HL-60/S4 treated with retinoic acid at 250 ng/mL for 4 days and 3 days (cell line): ENCODE data around the gene ZNF791.
"Not testable (repeated sequence)": the region's sequence is repeated elsewhere in the genome, so short reads cannot be mapped to it uniquely, and the experiment has no call there.

Experiments used
- in situ Hi-C: fragments of 300-500 bp; cut with MboI; formaldehyde crosslinking; loops from 2 replicates; pipeline ENCODE4 v1.7.0; 2022; ENCODE audit warnings: low sequenced_read_pairs

The ZNF791 gene

GRCh38 chr19:12665281-12665573 is 54.5 kb downstream of the ZNF791 start:
- in situ Hi-C loops: loop anchor here (25.0 kb wide), 1 partner anchor 103 kb away; the partner anchor contains the start of gene ZNF564

GRCh38 chr19:12665671-12666264 is 55.0 kb downstream of the ZNF791 start:
- in situ Hi-C loops: loop anchor here (25.0 kb wide), 1 partner anchor 103 kb away; the partner anchor contains the start of gene ZNF564

- in situ Hi-C loops: loop anchor here (25.0 kb wide), 1 partner anchor 104 kb away; the partner anchor contains the start of gene ZNF564
Measured at GRCh38 chr19:12666265-12667048, 55.7 kb downstream of the ZNF791 start, which contains the start of the genes MAN2B1 and WDR83. Gene MAN2B1 (minus strand): TSS chr19:12666742. CDS start chr19:12666701, 41 bp downstream. Gene WDR83 (plus strand): TSS chr19:12666807. CDS start chr19:12669791, 2,984 bp downstream.

GRCh38 chr19:12667731-12668302 is 57.1 kb downstream of the ZNF791 start:
- in situ Hi-C loops: loop anchor here (25.0 kb wide), 1 partner anchor 106 kb away; the partner anchor contains the start of gene ZNF564

- in situ Hi-C loops: loop anchor here (25.0 kb wide), 1 partner anchor 106 kb away; the partner anchor contains the start of gene ZNF564
Measured at GRCh38 chr19:12668346-12668745, 57.6 kb downstream of the ZNF791 start.

- in situ Hi-C loops: loop anchor here (25.0 kb wide), 1 partner anchor 107 kb away; the partner anchor contains the start of gene ZNF564
Measured at GRCh38 chr19:12668932-12669269, 58.2 kb downstream of the ZNF791 start.

- in situ Hi-C loops: loop anchor here (25.0 kb wide), 1 partner anchor 107 kb away; the partner anchor contains the start of gene ZNF564
Measured at GRCh38 chr19:12669270-12670158, 58.8 kb downstream of the ZNF791 start.

DNA sequence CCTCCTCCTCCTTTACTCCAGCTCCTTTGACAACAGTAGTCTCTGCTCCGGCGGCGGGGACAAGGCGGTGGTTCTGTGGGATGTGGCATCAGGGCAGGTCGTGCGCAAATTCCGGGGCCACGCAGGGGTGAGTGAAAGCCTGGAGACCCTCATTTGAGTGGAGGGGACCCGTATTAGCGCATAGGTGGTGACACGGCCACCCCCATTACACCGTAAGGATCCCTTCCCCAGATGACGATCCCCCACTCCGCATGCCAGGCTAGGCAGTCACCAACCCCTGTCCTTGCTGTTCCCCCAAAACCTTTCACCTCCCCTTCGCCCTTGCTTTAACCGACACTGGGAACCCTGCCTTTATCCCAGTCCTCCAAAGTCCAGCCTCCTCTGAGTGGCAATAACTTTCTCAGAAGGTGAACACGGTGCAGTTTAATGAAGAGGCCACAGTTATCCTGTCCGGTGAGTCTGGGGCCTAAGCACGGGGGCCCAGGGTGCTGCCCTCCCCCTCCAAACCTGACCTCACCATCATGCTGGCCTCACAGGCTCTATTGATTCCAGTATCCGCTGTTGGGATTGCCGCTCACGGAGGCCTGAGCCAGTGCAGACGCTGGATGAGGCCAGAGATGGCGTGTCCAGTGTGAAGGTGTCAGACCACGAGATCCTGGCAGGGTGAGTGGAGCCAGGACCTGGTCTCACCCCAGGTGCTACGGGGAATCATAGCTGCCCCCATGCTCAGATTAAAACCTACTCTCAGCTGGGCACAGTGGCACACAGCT is 59.6 kb downstream of the ZNF791 start:
- in situ Hi-C loops: loop anchor here (25.0 kb wide), 1 partner anchor 108 kb away; the partner anchor contains the start of gene ZNF564

DNA sequence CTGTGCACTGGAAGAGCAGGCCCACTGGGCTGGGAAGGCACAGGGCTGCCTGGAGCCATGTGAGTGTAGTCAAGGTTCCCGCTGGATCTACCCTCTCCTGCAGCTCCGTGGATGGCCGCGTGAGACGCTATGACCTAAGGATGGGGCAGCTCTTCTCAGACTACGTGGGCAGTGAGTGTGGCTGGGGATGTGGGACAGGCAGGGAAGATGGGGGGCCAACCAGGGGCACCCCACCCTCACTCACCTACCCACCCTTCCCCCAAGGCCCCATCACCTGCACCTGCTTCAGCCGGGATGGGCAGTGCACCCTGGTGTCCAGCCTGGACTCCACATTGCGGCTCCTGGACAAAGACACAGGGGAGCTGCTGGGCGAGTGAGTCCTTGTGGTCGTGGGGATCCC is 62.0 kb downstream of the ZNF791 start:
- in situ Hi-C loops: loop anchor here (25.0 kb wide), 1 partner anchor 110 kb away; the partner anchor contains the start of gene ZNF564

- in situ Hi-C loops: no loop called here
Measured at GRCh38 chr19:12675399-12675798, 64.7 kb downstream of the ZNF791 start.

DNA sequence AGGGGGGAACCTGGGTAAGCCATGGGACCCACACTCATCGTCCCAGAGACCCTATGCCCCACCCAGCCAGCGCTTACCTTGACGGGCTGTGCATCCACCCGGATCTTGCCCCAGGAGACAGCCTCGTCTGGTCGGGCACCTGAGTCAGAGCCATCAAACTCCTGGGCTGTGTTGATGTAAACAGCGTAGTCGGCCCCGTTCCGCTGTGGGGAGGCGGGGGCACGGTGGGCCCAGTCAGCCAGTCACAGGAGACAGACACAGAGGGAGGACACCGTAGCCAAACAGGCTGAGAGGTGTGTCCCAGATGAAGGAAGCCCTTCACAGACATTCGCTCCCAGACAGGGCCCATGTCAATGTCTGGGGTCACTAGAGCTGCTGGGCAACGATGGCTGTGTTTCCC is 65.2 kb downstream of the ZNF791 start:
- in situ Hi-C loops: no loop called here

GRCh38 chr19:12676384-12676792 is 65.7 kb downstream of the ZNF791 start:
- in situ Hi-C loops: no loop called here

DNA sequence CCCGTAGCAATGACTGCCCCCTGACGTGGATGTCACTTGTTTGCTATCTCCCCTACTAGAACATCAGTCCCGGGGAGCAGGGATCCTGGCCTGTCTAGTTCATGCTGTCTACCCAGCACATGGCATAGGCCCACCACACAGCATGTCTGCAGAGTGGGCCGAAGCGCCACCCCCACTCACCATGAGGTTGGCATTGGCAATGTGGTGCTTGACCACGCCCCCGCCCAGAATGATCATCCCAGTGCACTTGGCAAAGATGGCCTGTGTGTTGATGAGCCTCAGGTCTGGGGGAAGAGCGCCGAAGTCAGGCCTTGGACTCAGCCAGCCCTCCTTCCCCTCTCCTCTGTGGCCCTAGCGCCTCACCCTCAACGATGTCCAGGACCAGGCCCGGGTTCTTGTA is 66.2 kb downstream of the ZNF791 start:
- in situ Hi-C loops: no loop called here

DNA sequence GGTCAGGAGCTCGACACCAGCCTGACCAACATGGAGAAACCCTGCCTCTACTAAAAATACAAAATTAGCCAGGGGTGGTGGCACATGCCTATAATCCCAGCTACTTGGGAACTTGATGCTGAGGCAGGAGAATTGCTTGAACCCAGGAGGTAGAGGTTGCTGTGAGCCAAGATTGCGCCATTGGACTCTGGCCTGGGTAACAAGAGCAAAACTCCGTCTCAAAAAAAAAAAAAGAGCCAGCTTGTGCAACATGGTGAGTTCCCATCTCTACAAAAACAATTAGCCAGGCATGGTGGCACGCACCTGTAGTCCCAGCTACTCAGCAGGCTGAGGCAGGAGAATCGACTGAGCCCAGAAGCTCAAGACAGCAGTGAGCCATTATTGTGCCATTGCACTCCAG is 67.3 kb downstream of the ZNF791 start:
- in situ Hi-C loops: not testable (repeated sequence)

GRCh38 chr19:12680034-12680433 is 69.3 kb downstream of the ZNF791 start:
- in situ Hi-C loops: no loop called here

DNA sequence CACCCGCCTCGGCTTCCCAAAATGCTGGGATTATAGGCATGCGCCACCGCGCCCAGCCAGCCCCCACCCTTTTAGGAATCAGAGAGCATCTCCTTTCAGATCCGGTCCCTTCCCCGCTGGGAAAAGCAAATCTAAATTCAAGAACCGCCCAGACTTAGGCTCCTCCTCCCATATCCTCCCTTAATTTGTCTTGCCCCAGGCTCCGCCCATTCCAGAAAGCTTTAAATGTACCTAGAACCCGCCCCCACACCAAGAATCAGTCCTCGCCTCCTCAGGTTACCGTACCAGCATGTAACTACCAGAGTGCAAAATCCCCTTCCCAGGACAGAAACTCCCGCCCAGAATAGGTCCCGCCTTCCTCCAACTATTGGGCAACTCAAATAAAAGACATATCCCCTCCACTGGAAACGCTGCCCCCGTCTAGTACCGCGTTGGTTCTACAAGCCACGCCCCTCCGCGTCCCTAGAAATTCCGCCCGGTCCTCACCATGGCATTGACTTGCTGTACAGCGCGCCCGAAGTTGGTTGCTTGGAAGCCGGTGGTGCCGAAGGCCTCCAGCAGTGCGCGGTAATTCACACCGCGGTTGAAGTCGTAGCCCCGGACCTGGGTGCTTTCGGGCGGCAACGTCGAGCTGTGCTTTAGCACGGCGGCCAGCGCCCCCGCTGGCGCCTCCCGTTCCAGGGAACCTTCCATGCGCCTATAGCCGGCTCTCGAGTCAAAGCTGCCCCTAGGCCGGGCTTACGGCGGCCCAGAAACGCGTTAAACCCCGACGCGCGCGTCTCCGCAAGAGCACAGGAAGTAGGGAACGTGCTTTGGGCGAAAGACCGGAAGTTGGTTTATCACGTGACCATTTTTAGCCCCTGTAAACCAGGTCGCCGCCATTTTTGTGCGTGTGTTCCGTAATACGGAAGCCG is 70.6 kb downstream of the ZNF791 start, which contains the start of gene DHPS:
TSS of gene DHPS (minus strand) at position 807 of the 914 bp plus-strand sequence. CDS start at position 693, 114 bp downstream.
- in situ Hi-C loops: no loop called here
